ENCODE data around the gene RPL32.

DNA sequence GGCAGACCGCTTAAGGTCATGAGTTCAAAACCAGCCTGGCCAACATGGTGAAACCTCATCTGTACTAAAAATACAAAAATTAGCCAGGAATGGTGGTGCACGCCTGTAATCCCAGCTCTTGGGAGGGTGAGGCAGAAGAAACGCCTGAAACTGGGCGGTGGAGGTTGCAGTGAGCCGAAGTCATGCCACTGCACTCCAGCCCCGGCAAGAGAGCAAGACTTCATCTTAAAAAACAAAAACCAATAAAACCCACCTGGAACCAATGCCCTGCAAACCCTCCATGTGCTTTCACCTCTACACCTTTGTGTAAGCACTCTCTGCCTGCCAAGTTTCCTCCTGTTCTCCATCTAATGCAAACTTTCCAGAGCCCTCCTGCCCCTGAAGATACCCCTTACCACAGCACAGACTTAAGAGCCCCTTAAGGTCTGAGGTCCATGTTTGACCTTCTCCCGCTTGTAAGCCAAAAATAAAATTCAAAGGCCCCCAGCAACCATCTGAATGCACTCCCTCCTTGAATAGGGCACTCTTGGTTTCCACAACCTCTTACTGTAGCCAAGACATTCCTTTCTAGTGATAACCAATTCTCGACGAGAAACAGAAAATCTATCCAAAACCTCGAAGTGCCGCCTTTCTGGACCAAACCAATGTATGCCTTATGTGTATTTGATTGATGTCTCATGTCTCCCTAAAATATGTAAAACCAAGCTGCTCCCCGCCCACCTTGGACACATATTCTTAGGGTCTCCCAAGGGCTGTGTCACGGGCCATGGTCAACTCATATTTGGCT lies 3.0 kb downstream of the RPL32 start:
- TF ChIP-seq FOSL1 (IDR thresholded peaks at IDR 0.05; ENCODE audit: low read depth) (no peak), EZH2phosphoT487 (IDR thresholded peaks at IDR 0.05; ENCODE audit: borderline replicate concordance) (no peak), EZH2 (IDR thresholded peaks at IDR 0.05) (no peak), SIN3A (IDR thresholded peaks at IDR 0.05; ENCODE audit: low read depth) (no peak), POLR2A (IDR thresholded peaks at IDR 0.05; ENCODE audit: borderline replicate concordance, extremely low read depth, insufficient read depth, insufficient read length) (no peak)
- TF ChIP-seq, protein P1, sequence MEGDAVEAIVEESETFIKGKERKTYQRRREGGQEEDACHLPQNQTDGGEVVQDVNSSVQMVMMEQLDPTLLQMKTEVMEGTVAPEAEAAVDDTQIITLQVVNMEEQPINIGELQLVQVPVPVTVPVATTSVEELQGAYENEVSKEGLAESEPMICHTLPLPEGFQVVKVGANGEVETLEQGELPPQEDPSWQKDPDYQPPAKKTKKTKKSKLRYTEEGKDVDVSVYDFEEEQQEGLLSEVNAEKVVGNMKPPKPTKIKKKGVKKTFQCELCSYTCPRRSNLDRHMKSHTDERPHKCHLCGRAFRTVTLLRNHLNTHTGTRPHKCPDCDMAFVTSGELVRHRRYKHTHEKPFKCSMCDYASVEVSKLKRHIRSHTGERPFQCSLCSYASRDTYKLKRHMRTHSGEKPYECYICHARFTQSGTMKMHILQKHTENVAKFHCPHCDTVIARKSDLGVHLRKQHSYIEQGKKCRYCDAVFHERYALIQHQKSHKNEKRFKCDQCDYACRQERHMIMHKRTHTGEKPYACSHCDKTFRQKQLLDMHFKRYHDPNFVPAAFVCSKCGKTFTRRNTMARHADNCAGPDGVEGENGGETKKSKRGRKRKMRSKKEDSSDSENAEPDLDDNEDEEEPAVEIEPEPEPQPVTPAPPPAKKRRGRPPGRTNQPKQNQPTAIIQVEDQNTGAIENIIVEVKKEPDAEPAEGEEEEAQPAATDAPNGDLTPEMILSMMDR (IDR thresholded peaks at IDR 0.05 in 2 of 3, conservative IDR thresholded peaks at IDR 0.05 in 1 of 3; ENCODE audit: borderline replicate concordance in 1 of 3, insufficient read depth in 1 of 3, low read depth in 2 of 3, low read length in 2 of 3) = no peak
